MCF 10A (cell line): ENCODE results near the gene RAD23A. TPM values are rescaled to one million over a fixed set of nuclear protein-coding genes. Genes with fewer than 3 reads are reported as not detected.
"Not testable (repeated sequence)": the region's sequence is repeated elsewhere in the genome, so short reads cannot be mapped to it uniquely, and the experiment has no call there.

Experiments
- BruUV-seq: library from RNA; stranded (reverse); fragments of 400-500 nt; replicated peaks from 2 replicates; lab custom pipeline; 2021; lab: Mats Ljungman, UMichigan
- CTCF ChIA-PET: fragments of 300-600 bp; sonication (Branson Sonifier 250); formaldehyde crosslinking; extraction: SDS; loops from one replicate; lab custom pipeline; 2021; ENCODE audit warnings: antibody characterized with exemption, inconsistent platforms; lab: Yijun Ruan, JAX
- POLR2A ChIA-PET: fragments of 300-600, 350-650 bp; sonication (Branson Sonifier 250); formaldehyde crosslinking; extraction: SDS; loops from one replicate; lab custom pipeline; 2020; ENCODE audit warnings: antibody characterized with exemption, inconsistent platforms; lab: Yijun Ruan, JAX
- DNase-seq: peaks from one replicate; pipeline ENCODE4 v3.0.0-alpha.2; 2018; ENCODE audit not compliant: unreplicated experiment
- H3K27ac Mint-ChIP-seq: one replicate; pipeline ENCODE4 v1.8.0; 2022; ENCODE audit warnings: mild to moderate bottlenecking, low read depth, mixed read lengths; ENCODE audit not compliant: unreplicated experiment
- H3K27me3 Mint-ChIP-seq: one replicate; pipeline ENCODE4 v1.8.0; 2022; ENCODE audit warnings: mixed read lengths; ENCODE audit not compliant: insufficient read depth, unreplicated experiment
- H3K36me3 Mint-ChIP-seq: one replicate; pipeline ENCODE4 v1.8.0; 2022; ENCODE audit warnings: mild to moderate bottlenecking, moderate library complexity, mixed read lengths; ENCODE audit not compliant: insufficient read depth, unreplicated experiment
- H3K4me1 Mint-ChIP-seq: one replicate; pipeline ENCODE4 v1.8.0; 2022; ENCODE audit warnings: mixed read lengths; ENCODE audit not compliant: insufficient read depth, unreplicated experiment
- H3K4me3 Mint-ChIP-seq: one replicate; pipeline ENCODE4 v1.8.0; 2022; ENCODE audit warnings: mild to moderate bottlenecking, moderate library complexity, mixed read lengths; ENCODE audit not compliant: unreplicated experiment
- H3K9me3 Mint-ChIP-seq: one replicate; pipeline ENCODE4 v1.8.0; 2022; ENCODE audit warnings: mixed read lengths; ENCODE audit not compliant: unreplicated experiment
- CTCF ChIP-seq: fragments of 200-600 bp; IDR thresholded peaks from one replicate; pipeline ENCODE4 v1.8.0; 2022; ENCODE audit warnings: antibody characterized with exemption, mild to moderate bottlenecking; ENCODE audit not compliant: unreplicated experiment
- intact Hi-C: fragments of 100-400 bp; cut with micrococcal nuclease; formaldehyde crosslinking; loops from 2 replicates; pipeline ENCODE4 v1.14.1; 2022
- total RNA-seq: library from RNA; stranded (reverse); gene quantifications from 2 replicates; pipeline ENCODE4 v1.2.3, GENCODE V29; 2022

RAD23A gene
- total RNA-seq, 1 experiment from 2014 or later, result 219 TPM

- Mint-ChIP-seq H3K27me3 (no peaks in the 10 kb centered on the region), H3K4me1 (peaks cover 23% of the 10 kb centered on the region), H3K36me3 (peaks cover 28% of the 10 kb centered on the region), H3K27ac (peak within 1 kb of the TSS; percentile 89), H3K4me3 (peak within 1 kb of the TSS; percentile 83), H3K9me3 (no peaks in the 10 kb centered on the region)
- ChIA-PET CTCF (interaction anchor here (0.6 to 6.1 kb wide), 4 partner anchors 8 to 180 kb away, joined by 3 to 39 read pairs (median 4); no protein-coding TSS in a partner anchor), POLR2A (interaction anchor here (0.6 to 3.6 kb wide), 13 partner anchors 8 to 884 kb away, joined by 3 to 51 read pairs (median 3); partner anchors contain the start of genes FARSA and RAD23A)
- no peak for TF ChIP-seq CTCF
- intact Hi-C loops, result no loop called here
- BruUV-seq, result no TSS peak
- peak; percentile 80 for DNase-seq
These were observed 11.1 kb downstream of the RAD23A start, which contains the start of gene GADD45GIP1 for GRCh38 chr19:12956446-12957388. Gene GADD45GIP1, minus strand, starts transcription at chr19:12957223. Its CDS starts 11 bp downstream, at chr19:12957212.

- BruUV-seq, intact Hi-C loops, H3K27me3 Mint-ChIP-seq, H3K9me3 Mint-ChIP-seq, DNase-seq: not testable (repeated sequence)
- Mint-ChIP-seq H3K4me1 (peaks cover 23% of the 10 kb centered on the region), H3K27ac (peak overlapping the region; percentile 89), H3K4me3 (peak overlapping the region; percentile 83), H3K36me3 (peaks cover 21% of the 10 kb centered on the region)
- CTCF ChIA-PET, result interaction anchor here (0.6 to 6.1 kb wide), 4 partner anchors 8 to 181 kb away, joined by 3 to 39 read pairs (median 4); no protein-coding TSS in a partner anchor
- POLR2A ChIA-PET, result interaction anchor here (1.0 to 3.6 kb wide), 4 partner anchors 8 to 237 kb away, joined by 3 to 51 read pairs (median 10); partner anchors contain the start of gene RAD23A
These were observed 11.8 kb downstream of the RAD23A start for GRCh38 chr19:12957389-12957952.

DNA sequence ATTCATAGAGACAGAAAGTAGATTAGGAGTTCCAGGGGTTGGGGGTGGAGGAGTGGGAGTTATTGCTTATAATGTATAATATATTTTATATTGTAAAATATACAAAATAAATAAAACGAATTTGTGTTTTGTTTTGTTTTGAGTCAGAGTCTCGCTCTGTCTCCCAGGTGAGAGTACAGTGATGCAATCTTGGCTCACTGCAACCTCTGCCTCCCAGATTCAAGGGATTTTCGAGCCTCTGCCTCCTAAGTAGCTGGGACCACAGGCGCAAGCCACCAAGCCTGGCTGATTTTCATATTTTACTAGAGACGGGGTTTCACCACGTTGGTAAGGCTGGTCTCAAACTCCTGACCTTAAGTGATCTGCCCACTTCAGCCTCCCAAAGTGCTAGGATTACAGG is 13.8 kb downstream of the RAD23A start:
- H3K4me3 Mint-ChIP-seq, result no peak overlapping the region
- ChIA-PET POLR2A (interaction anchor here (1.7 to 2.0 kb wide), 2 partner anchors 12 to 13 kb away, joined by 3 to 4 read pairs; no protein-coding TSS in a partner anchor), CTCF (interaction anchor here (0.6 kb wide), 1 partner anchor 439 kb away, joined by 3 read pairs; no protein-coding TSS in a partner anchor)
- TF ChIP-seq CTCF, result no peak
- H3K36me3 Mint-ChIP-seq, result peaks cover 5% of the 10 kb centered on the region
- DNase-seq, result no peak
- intact Hi-C loops, result no loop called here
- H3K27ac Mint-ChIP-seq, result no peak overlapping the region
- peaks cover 16% of the 10 kb centered on the region for H3K4me1 Mint-ChIP-seq
- H3K9me3 Mint-ChIP-seq, result no peaks in the 10 kb centered on the region
- BruUV-seq, result no TSS peak
- no peaks in the 10 kb centered on the region for H3K27me3 Mint-ChIP-seq

DNA sequence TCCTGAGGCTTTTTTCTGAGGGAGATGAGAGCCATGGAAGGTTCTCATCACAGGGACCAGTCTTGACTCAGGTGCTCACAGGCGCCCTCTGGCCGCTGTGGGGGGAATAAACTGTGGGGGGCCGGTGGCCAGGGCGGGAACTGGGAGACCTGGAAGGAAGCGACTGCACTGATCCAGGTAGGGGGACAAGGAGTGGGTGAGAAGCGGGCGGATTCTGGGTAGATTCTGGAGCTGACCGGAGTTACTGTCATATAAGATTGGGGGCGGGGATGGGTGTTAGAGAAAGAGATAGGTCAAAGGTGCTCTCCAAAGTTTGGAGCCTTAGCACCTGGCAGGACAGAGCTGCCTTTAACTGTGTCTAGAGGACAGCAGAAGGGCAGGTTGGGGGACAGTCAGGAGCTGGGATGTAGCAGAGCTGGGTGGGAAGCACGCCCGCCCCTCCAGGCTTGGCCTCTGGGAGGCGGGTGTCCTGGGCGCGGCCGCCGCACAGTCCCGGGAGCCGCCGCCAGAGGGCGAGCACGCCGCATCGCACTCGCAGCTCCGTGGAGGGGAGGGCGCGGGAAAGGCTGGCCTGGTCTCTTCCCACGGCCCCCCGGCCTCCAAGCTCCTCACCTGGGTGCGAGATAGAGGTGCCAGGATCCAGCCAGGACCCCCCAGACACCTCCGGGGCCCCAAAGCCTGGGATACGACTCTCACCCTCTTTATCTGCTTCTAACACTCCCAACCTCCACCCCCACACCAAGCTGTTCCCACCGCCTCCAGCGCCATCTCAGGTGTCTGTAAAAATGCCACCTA is 19.6 kb downstream of the RAD23A start:
- POLR2A ChIA-PET, result interaction anchor here (0.5 to 1.5 kb wide), 15 partner anchors 9 to 705 kb away, joined by 3 to 14 read pairs (median 4); partner anchors contain the start of genes CALR, GADD45GIP1 and NACC1
- Mint-ChIP-seq H3K9me3 (no peaks in the 10 kb centered on the region), H3K27me3 (no peaks in the 10 kb centered on the region), H3K27ac (peak overlapping the region; percentile 12), H3K4me3 (peak overlapping the region; percentile 85), H3K36me3 (no peaks in the 10 kb centered on the region), H3K4me1 (peaks cover 6% of the 10 kb centered on the region)
- TF ChIP-seq CTCF, result peak; percentile 76
- intact Hi-C loops, result no loop called here
- CTCF ChIA-PET, result interaction anchor here (0.5 to 4.7 kb wide), 76 partner anchors 10 to 1878 kb away, joined by 3 to 82 read pairs (median 4); partner anchors contain the start of genes GADD45GIP1, GCDH, IER2 and RAD23A
- DNase-seq, result peak; percentile 88
- BruUV-seq, result no TSS peak
